HG03520 (cell line): ENCODE results near the gene RMI2.

ENCODE experiments used
- ATAC-seq: cut with Tn5 transposase; IDR thresholded peaks from one replicate; pipeline ENCODE4 v1.9.1; 2021; ENCODE audit warnings: mild to moderate bottlenecking, moderate library complexity; ENCODE audit not compliant: unreplicated experiment

The RMI2 gene

DNA sequence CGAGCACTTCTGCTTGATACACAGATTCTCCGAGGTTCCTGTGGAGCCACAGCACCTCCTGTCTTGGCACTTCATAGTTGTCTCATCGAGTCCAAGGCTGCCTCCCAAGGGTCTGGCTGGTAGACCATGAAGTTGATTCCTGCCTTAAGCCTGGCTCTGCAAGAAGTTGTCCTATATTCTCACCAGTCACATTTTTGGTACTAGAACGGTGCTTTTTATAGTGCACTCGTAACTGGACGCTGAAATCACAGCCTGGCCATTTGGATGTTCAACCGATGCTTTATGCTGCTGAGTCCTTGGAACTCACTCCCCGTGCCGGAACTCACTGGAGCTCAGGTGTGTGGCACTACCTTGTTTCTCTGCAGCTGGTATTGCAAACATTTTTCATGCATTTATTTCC is 35.6 kb downstream of the RMI2 start:
- ATAC-seq, result no peak

DNA sequence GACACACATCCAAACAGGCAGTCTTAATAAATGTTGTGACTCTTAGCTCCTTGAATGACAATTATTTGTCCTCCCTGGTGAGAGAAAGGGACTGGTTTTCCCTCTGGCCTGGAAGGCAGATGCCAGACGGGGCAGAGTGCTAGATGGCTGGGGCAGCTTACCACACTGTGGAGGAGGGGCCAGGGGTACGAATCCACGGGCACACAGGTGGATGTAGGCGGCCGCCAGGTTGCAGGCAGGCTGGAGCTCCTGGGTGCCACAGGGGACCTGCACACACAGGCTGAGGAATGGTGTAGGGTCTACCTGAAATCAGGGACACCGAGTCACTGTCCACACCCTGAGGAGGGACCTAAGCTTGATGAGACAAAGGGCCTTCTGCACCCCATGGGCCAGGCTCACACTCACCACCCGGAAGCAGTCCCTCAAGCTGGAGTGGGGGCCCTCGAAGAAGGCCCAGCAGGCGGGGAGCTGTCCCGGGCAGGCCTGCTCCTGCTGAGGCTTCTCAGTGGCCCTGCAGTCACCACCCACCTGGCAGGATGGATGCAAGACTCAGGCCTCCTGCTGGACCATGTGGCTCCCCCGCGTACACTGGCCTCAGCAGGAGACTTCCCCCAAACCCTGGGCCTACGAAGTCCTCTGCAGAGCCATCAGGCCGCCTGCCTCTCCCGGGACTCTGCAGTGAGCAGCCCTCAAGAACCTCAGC is 38.4 kb downstream of the RMI2 start:
- ATAC-seq, result no peak

DNA sequence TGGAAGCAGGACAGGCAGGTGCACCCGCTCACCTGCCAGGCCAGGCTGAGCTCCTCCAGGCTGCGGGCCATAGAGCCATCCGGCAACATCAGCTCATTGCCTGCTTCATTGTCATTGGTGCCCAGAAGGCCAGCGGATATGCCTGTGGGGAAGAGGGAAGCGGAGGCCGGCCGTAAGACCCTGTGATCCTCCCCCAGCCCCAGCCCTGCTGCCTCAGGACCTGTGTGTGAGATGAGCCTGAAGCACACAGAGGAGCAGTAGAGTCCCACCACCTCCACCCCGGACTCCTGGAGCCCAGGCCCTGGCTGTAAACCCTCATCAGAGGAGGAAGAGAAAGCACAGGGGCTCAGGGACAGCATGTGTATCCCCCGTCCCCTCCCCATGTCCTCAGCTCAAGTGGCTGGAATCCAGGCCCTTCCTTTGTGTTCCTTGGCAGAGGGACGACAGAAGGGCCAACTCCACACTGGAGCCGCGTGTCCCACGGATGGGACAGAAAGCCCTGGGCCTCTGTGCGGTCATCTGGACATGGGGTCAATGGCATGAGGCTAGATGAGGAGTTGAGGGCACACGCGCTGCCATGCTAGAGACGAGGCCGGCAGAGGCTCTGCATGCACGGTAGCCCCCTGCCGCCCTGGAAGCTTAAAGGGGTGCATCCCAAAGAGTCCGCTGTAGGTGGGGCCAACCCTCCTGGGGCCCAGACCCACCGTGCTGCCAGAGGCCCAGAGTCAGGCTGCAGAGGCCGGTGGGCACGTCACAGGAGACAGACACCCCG is 39.1 kb downstream of the RMI2 start:
- no peak for ATAC-seq

DNA sequence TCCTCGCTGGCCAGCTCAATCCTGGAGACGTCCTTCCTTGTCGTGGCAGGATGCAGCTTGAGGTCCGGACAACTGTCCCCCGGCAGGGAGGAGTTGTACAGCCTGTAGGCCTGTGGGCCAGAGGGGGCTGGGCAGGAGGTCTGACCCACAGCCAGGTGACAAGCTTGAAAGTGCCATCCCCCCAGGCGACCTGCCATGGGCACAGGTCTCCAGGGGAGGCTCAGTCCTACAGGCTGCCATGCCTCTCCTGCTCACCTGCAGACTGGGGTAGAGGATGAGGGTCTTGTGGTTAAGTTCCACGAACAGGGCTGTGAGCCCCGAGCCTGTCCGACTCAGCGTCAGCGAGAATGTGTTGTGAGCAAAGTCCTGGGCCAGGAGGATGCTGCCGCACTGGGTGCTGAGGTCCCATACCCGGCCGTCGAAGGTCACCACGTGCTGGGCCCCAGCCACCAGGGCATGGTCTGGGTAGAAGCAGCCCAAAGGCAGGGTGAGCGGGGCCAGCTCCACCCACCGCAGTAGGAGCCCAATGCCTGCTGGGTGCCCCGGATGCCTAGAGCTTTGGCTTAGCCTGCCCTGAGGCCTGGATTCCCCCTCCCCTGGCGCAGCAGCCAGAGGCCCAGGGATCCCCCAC is 39.8 kb downstream of the RMI2 start:
- ATAC-seq, result no peak

DNA sequence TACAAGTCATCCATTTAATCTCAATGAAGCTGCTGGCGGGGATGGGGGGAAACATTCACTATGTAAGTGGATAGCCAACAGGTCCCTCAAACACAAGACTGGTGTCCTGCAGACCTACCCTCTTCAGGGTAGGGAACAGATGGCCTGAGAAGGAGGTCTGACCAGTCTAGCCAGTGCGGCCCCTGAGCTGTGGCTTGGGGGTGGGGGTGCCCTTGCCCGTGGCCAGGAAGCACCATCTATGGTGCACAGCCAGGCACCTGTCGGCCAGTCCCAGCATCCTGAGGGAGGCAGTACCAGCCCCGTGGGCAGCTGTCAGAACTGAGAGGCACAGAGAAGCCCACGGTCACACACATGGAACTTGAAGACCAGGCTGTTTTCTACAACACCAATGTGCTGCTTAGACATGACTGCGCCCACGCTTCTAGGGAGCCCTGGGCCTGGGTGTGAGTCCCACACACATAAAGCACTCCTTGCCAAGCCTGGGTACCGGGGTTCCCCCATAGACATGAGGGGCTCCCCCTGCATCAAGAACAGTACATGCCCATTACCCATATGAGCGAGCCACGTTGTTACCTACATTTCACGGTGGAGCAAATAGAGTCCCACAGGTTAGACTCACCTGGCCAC is 40.9 kb downstream of the RMI2 start:
- no peak for ATAC-seq

DNA sequence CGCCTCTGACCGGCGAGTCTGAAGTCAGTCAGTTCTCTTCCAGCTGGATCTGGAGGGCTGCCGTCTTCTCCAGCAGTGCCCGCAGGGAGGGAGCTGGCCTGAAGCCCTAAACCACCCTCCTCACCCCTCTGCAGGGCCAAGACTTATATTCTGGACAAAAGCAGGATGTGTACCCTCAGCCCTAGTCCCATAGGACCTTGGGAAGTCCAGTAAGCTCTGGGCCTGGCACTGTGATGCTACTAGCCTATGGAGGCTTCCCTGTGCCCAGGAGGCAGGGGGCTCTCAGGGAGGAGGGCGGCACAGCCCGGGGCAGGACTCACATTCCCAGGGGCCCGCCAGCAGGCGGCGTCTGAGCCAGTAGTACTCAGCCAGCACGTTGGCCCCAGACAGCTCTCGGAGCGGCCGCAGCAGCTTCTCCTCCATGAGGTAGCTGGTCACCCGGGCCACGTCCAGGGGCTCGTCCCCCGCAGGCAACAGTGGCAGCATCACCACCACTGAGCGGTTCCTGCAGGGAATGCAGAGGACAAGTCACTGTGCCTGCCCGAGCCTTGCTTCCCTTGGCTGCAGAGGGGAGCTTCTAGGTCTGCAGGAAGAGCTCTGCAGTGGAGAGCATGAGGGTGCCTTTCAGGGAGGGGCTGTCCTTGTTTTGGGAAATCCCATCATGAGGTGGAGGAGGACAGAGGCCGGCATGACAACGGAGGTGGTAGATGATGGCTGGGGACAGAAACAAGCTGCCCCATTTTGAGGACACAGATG is 41.7 kb downstream of the RMI2 start:
- ATAC-seq, result no peak

DNA sequence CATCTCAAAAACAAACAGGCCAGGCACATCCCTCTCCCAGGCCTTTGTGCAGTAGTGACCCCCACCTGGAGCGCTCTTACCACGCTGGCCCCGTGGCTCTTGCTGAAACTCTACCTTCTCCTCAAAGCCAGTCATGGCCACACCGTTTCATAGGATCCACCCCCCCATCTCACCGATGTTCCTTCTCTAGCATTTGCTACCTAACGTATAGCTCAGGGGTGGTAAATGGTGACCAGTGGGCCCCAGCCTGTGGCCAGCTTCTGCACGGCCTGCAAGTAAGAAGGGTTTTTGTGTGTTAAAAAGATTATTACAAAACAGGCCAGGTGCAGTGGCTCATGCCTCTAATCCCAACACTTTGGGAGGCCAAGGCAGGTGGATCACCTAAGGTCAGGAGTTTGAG is 43.8 kb downstream of the RMI2 start:
- ATAC-seq, result no peak

DNA sequence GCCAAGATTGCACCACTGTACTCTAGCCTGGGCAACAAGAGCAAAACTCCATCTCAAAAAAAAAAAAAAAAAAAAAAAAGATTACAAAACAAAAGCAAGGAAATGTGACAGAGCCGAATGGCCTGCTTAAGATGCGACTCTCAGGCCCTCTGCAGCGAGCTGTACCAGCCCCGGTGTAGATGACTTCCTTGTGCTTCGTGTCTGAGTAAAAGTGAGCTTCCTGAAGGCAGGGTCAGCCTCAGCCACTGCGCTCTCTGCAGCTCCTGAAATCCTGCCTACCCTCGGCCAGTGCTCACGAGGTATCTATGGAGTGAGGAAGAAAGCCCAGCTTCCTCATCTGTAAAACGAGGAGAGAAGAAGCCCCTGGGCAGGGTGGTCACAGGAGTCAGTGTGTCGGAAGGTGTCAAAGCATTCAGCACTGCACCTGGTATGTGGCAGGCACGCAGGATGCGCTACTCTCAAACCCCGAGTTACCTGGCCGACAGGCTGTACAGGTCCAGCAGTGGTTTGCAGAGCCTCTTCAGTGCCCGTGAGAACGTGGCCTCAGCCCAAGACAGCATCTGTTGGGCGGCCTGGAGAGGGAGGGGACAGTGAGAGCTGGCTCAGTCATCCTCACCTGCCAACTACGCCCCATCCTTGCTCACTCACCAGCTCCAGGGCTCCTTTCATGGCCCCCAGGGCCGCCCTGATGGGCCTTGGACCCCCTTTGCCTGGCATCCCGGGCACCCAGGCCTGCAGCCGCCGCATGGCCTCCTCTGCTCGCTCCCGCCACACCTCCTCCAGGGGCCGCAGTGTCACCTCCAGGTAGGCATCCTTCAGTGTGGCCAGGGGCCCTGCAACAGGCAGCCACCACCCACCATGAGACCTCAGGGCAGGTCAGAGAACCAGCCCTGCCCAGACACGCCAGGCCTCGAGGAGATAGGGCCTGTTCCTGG is 44.6 kb downstream of the RMI2 start:
- ATAC-seq, result no peak

DNA sequence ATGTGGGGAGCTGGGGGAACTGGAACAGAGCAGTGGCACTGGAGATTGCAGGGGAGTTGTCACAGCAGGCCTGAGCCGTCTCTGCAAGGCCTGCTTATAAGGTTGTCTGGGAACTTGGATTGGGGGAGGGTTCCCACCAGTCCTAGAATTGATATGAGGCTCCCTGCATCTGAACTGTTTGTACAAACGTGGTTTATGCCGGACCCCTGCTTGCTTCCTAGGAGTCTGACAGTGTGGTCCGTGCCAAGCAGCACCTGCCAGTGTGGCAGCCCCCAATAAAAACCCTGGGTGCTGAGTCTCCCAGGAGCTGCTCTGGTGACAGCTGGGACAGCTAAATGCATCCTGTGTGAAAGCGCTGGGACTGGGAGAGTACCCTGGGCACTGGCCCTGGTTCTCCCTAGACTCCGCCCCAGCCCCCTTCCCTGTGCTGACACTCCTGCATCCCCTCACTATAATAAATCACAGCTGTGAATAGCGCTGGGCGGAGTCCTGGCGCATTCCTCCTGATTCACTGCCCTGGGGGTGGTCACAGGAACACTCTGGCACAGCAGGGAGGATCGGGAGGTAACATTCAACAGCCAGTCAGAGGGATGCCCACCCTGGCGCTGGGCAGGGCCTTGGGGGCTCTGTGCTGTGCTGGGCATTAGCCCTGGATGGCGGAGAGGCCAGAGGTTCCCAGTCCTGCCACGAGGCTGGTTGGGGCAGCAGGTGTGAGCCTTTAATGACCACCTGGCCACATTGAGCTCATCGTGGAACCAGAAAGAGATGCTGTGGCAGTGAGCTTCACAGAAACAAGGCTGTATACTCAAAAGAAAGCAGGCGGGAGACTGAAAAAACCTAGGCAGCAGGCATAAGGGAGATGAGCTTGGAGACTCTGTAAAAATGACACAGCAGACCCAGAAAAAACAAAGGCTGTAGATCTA is 45.6 kb downstream of the RMI2 start:
- no peak for ATAC-seq

DNA sequence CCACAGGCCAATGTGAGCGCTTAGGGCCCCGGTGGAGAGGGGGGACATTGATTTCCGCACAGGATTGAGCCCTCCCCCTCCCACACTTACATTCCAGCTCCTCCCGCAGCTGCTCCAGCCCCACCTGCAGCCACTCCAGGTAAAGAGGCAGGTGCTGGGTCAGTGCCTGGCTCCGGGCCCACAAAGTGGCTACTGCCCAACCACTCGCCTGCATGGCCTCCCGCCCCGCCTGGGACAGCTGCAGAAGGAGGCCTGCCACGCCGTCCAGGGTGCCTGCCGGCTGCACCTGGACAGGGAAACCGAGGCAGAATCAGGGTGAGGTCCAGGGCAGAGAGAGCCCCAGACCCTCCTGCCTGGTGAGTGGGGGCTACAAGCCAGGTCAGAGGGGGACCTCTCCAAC is 46.3 kb downstream of the RMI2 start:
- no peak for ATAC-seq

DNA sequence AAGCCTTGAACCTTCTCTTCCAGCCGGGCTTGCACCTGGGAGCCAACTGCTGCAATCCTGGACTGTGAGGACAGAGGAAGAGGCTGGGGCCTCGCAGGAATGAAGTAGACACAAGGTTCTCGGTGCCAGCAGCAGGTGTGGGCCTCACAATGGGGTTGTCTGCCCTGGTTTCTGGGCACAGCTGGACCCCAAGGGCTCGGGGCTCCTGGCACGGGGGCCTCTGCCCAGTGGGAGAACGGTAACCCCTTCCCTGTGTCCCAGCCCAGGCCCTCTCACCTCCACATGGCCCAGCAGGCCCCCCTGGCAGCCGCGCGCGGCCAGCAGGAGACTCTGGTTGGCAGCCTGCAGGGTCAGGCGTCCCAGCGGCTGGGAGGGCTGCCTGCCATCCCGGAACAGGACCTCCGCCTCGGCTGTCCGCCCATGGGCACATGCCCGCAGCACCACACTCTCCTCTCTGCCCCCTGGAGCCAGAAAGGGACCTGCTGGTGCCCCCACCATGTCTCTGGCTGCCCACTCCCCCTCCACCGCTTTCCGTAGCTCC is 46.9 kb downstream of the RMI2 start:
- no peak for ATAC-seq

DNA sequence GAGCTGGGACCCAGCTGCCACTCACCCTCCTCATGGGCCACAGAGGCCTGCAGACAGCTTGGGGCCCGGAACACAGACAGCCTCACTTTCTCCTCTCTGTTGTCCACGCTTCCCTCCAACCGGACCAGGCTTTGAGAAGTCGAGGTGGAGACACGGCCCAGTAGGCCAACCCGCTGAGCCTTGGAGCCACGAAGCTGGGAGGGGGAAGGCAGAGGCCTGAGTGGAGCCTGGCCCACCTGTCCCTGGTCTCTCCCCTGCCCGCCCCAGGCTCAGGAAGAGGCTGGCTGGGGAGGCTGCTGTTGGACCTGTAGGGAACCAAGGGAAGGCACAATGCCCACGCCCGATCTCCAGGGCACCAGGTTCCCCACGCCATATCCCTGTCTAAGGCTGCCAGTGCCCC is 48.1 kb downstream of the RMI2 start:
- no peak for ATAC-seq

DNA sequence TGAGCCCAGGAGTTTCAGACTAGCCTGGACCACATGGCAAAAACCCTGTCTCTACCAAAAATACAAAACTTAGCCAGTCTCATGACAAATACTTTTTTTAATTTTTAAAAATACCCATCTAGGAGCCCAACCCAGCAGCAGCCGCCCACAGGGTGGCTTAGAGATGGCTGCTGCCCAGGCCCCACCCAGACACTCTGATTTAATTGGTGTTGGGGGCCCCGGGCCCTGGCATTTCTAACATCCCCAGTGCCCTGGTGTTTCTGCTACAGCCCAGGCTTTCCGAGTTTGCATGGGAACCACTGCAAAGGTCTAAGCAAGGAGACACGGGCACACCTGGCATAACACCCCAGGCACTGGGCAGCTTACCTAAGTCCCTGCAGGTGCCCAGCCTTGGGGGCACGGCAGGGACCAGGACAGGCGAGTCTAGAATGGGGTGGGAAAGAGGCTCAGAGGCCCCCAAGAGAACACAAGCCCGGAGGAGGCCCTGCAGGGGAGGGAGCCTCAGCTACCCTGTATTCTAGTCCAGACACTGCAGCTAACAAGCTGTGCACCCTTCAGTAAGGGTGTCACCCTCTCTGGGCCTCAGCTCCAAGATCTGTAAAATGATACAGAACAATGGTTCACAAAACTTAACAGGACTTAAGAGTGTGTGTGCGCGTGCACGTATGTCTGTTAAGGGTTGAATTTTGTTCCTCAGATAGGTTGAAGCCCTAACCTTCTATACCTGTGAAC is 48.8 kb downstream of the RMI2 start:
- no peak for ATAC-seq

DNA sequence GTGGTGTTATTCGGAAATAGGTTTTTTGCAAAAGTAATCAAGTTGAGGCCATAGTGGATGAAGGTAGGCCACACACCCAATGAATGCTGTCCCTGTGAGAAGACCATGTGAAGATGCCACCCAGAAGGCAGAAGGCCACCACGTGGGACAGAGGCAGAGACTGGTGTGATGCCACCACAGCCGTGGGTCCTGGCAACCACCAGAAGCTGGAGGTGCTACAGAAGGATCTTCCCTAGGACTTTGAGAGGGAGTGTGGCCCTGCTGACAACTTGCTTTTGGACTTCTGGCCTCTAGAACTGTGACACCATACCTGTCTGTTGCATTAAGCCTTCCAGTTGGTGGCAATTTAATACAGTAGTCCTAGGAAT is 49.3 kb downstream of the RMI2 start:
- ATAC-seq, result no peak

DNA sequence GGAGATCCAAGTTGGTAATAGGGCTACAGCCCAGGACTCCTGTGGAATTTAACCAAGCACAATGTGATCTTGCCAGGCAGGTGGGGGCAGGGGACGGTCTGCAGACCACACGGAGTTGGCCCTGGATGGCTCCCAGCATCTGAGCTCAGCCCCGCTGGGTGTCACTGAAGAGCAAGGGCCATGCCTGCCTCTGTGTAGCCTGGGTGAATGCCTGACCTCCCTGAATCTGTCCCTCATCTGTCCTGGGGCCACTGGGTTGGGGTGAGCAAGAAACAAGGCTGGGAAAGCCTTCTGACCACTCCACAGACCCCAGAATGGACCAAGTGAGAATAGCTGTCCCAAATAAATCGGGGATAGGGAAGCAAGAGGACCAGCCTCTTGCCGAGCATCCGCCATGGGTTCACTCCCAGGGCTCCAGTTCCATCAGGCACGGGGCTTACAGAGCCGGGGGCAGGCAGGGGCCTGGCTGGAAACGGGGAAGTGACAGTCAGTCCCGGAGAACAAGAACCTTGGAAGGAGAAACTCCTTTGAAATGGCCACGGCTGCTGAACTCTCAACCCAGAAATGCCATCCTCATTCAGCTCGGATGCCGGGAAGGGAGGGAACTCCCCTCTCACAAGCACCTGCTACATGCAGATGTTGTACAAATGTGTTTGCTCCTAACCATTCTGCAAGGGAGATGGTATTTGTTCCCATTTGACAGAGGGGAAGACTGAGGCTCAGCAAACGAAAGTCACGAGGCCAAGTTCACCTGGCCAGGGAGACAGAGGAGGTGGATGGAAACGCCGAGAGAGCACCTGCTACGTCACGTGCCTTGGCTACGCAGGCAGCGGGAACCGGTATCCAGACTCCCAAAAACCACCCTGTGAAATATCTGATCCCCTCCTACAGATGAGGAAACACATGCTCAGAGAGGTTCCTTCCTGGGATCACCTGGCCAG is 50.0 kb downstream of the RMI2 start:
- ATAC-seq, result no peak

DNA sequence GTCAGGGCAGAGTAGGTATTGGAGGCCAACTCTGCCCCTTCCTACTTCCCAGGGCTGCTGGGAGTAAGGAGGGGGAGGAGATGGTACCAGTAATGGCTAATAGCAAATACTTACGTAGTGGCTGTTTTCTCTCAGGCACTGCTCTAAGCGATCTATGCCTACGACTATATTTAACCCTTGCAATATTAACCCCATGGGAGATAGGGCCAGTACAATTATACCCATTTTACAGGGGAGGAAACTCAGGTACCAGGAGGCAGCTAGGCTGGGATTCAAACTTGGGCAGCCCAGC is 50.6 kb downstream of the RMI2 start:
- ATAC-seq, result no peak
